ENCODE data around the gene CDC123. TPM values are rescaled to one million over a fixed set of nuclear protein-coding genes. Genes with fewer than 3 reads are reported as not detected.

CDC123 gene
- total and polyA plus RNA-seq, 2 experiments from 2014 or later, result 158 to 179 TPM

DNA sequence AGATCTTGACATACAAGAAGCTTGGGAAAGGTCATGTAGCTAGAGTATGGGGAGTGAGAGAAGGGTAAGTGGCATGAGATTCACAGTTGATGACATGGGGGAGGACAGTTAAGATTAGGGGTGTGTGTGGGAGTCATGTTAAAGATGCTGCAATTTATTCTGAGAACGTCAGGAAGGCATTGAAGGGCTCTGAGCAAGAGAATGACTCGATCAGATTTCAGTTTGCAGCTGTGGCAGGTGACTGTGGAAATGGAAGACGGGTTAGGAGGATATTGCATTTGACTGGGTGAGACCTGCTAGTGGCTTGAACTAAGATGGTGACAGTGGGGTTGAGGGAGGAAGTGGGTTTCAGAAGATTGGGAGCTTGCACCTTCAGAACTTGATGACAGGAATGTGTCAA is 5.6 kb downstream of the CDC123 start:
- peaks cover 59% of the 10 kb centered on the region for H3K36me3 Mint-ChIP-seq (ENCODE audit: low read depth)
- ATAC-seq (no peak), DNase-seq (ENCODE audit: low spot score) (no peak)
- no peaks in the 10 kb centered on the region; the same call in 2 of the 3 replicates for H3K4me1 Mint-ChIP-seq
- peaks cover 1% of the 10 kb centered on the region for H3K27me3 Mint-ChIP-seq (ENCODE audit: insufficient read depth, low read depth, poor library complexity)
- H3K9me3 Mint-ChIP-seq, result no peaks in the 10 kb centered on the region
- peaks cover 50% of the 10 kb centered on the region for H4K20me1 ChIP-seq (replicated peaks; ENCODE audit: insufficient read depth)
- no peak for TF ChIP-seq EZH2 (IDR thresholded peaks at IDR 0.05; ENCODE audit: low read depth, unreplicated experiment)
- TF ChIP-seq, protein P1, sequence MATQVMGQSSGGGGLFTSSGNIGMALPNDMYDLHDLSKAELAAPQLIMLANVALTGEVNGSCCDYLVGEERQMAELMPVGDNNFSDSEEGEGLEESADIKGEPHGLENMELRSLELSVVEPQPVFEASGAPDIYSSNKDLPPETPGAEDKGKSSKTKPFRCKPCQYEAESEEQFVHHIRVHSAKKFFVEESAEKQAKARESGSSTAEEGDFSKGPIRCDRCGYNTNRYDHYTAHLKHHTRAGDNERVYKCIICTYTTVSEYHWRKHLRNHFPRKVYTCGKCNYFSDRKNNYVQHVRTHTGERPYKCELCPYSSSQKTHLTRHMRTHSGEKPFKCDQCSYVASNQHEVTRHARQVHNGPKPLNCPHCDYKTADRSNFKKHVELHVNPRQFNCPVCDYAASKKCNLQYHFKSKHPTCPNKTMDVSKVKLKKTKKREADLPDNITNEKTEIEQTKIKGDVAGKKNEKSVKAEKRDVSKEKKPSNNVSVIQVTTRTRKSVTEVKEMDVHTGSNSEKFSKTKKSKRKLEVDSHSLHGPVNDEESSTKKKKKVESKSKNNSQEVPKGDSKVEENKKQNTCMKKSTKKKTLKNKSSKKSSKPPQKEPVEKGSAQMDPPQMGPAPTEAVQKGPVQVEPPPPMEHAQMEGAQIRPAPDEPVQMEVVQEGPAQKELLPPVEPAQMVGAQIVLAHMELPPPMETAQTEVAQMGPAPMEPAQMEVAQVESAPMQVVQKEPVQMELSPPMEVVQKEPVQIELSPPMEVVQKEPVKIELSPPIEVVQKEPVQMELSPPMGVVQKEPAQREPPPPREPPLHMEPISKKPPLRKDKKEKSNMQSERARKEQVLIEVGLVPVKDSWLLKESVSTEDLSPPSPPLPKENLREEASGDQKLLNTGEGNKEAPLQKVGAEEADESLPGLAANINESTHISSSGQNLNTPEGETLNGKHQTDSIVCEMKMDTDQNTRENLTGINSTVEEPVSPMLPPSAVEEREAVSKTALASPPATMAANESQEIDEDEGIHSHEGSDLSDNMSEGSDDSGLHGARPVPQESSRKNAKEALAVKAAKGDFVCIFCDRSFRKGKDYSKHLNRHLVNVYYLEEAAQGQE (IDR thresholded peaks at IDR 0.05; ENCODE audit: unreplicated experiment), result no peak
- no peak for TF ChIP-seq STAT1 (IDR thresholded peaks at IDR 0.05; ENCODE audit: unreplicated experiment)
- TF ChIP-seq, protein P2, sequence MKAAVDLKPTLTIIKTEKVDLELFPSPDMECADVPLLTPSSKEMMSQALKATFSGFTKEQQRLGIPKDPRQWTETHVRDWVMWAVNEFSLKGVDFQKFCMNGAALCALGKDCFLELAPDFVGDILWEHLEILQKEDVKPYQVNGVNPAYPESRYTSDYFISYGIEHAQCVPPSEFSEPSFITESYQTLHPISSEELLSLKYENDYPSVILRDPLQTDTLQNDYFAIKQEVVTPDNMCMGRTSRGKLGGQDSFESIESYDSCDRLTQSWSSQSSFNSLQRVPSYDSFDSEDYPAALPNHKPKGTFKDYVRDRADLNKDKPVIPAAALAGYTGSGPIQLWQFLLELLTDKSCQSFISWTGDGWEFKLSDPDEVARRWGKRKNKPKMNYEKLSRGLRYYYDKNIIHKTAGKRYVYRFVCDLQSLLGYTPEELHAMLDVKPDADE (IDR thresholded peaks at IDR 0.05), result no peak
- TF ChIP-seq EZH2phosphoT487 (IDR thresholded peaks at IDR 0.05; ENCODE audit: unreplicated experiment), result no peak
- no peak for TF ChIP-seq JUNB (IDR thresholded peaks at IDR 0.05; ENCODE audit: unreplicated experiment)
- TF ChIP-seq ZNF114 (CRISPR knock-in tag; IDR thresholded peaks at IDR 0.05), result no peak
- TF ChIP-seq NANOG (IDR thresholded peaks at IDR 0.05; ENCODE audit: borderline replicate concordance), result no peak
- TF ChIP-seq POLR2AphosphoS5 (IDR thresholded peaks at IDR 0.05; ENCODE audit: low read depth), result no peak
- TF ChIP-seq, protein P3, sequence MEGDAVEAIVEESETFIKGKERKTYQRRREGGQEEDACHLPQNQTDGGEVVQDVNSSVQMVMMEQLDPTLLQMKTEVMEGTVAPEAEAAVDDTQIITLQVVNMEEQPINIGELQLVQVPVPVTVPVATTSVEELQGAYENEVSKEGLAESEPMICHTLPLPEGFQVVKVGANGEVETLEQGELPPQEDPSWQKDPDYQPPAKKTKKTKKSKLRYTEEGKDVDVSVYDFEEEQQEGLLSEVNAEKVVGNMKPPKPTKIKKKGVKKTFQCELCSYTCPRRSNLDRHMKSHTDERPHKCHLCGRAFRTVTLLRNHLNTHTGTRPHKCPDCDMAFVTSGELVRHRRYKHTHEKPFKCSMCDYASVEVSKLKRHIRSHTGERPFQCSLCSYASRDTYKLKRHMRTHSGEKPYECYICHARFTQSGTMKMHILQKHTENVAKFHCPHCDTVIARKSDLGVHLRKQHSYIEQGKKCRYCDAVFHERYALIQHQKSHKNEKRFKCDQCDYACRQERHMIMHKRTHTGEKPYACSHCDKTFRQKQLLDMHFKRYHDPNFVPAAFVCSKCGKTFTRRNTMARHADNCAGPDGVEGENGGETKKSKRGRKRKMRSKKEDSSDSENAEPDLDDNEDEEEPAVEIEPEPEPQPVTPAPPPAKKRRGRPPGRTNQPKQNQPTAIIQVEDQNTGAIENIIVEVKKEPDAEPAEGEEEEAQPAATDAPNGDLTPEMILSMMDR (conservative IDR thresholded peaks at IDR 0.05; ENCODE audit: low read depth in 2 of 2), result no peak
- no peak for TF ChIP-seq CREB1 (CRISPR knock-in tag; IDR thresholded peaks at IDR 0.05; ENCODE audit: low read depth)
- TF ChIP-seq ZNF331 (CRISPR knock-in tag; IDR thresholded peaks at IDR 0.05; ENCODE audit: low read depth), result no peak
- H2AFZ ChIP-seq, result no peak overlapping the region
- no peak overlapping the region for H3K4me3 Mint-ChIP-seq
- peaks cover 100% of the 10 kb centered on the region for H3K79me2 ChIP-seq (replicated peaks; ENCODE audit: insufficient read depth)
- peaks cover 5% of the 10 kb centered on the region; the same call in 1 of the 2 replicates for H3K4me1 ChIP-seq (ENCODE audit: insufficient read depth)
- no peak overlapping the region for H3K27ac Mint-ChIP-seq
- no peak overlapping the region for H3K27ac ChIP-seq (ENCODE audit: low read depth)
- H3K4me2 ChIP-seq, result no peak overlapping the region
- no peaks in the 10 kb centered on the region for H3K9me2 ChIP-seq (ENCODE audit: insufficient read depth)
- no peak overlapping the region for H3K4me3 ChIP-seq
- no peaks in the 10 kb centered on the region for H3F3A ChIP-seq (replicated peaks; ENCODE audit: low read depth)
- no peaks in the 10 kb centered on the region for H3K27me3 ChIP-seq (ENCODE audit: insufficient read depth)
- peaks cover 55% of the 10 kb centered on the region for H3K36me3 ChIP-seq (ENCODE audit: insufficient read depth)

Measured in GM23338 (cell line).